GM21447 (cell line): ENCODE results near the gene ACTA2.

Source experiments
- ATAC-seq: cut with Tn5 transposase; IDR thresholded peaks from one replicate; pipeline ENCODE4 v1.9.1; 2021; ENCODE audit not compliant: unreplicated experiment

ACTA2 gene

GRCh38 chr10:88896994-88897853 lies 55.3 kb downstream of the ACTA2 start:
- no peak for ATAC-seq

GRCh38 chr10:88896372-88896993 lies 56.1 kb downstream of the ACTA2 start:
- ATAC-seq: no peak

- ATAC-seq: no peak
Observed at GRCh38 chr10:88895250-88895649, 57.3 kb downstream of the ACTA2 start.

- no peak for ATAC-seq
Observed at GRCh38 chr10:88893611-88894010, 59.0 kb downstream of the ACTA2 start.

GRCh38 chr10:88892222-88892967 lies 60.2 kb downstream of the ACTA2 start:
- no peak for ATAC-seq

GRCh38 chr10:88890681-88891381 lies 61.7 kb downstream of the ACTA2 start:
- ATAC-seq: no peak

- ATAC-seq: peak; percentile 63
Observed at GRCh38 chr10:88889559-88890337, 62.8 kb downstream of the ACTA2 start.

- no peak for ATAC-seq
Observed at GRCh38 chr10:88888810-88889445, 63.6 kb downstream of the ACTA2 start.

- ATAC-seq: peak; percentile 69
Observed at GRCh38 chr10:88886557-88886956, 66.0 kb downstream of the ACTA2 start.
